Measurements from ENCODE around the gene TSPAN7. TPM values are rescaled to one million over a fixed set of nuclear protein-coding genes. Genes with fewer than 3 reads are reported as not detected.

The TSPAN7 gene
- total and polyA plus RNA-seq, 9 of the 15 experiments (the other 6 are each of a cell fraction or from before 2014, with no cell fraction given): 0.07 to 0.29 (median 0.12) TPM; not detected in 1

- BruUV-seq (replicated peaks): no TSS peak
- POLR2A ChIA-PET: interaction anchor here (1.4 kb wide), 1 partner anchor 11 kb away, joined by 5 read pairs; no protein-coding TSS in a partner anchor
- no peak overlapping the region for H3K4me3 ChIP-seq
- peak; percentile 63 for TF ChIP-seq ZNF316 (IDR thresholded peaks at IDR 0.05)
- no peak for TF ChIP-seq CHD7 (IDR thresholded peaks at IDR 0.05; ENCODE audit: low read depth, low read length)
- TF ChIP-seq C11orf30 (IDR thresholded peaks at IDR 0.05; ENCODE audit: low read depth): peak; percentile 48; the same call in 1 of the 2 replicates
- 0 out of 2 replicates have a peak, but pooled peaks have one; percentile 11 for TF ChIP-seq MAFK (IDR thresholded peaks at IDR 0.05; ENCODE audit: low read length)
- peak; percentile 50; the same call in 1 of the 2 replicates for TF ChIP-seq MAFF (IDR thresholded peaks at IDR 0.05; ENCODE audit: low read length)
- TF ChIP-seq MAFG (tag; conservative IDR thresholded peaks at IDR 0.05): peak; percentile 53
- peaks cover 0 to 4% of the 10 kb centered on the region in 2 experiments; a peak in 1 of 5 replicates for H3K27me3 ChIP-seq (ENCODE audit: control insufficient read depth in 2 of 2, insufficient read depth in 2 of 2, low read length in 2 of 2)
- CTCF ChIA-PET (ENCODE audit: low intra/inter-chr PET ratio): no interaction called here
- no peak overlapping the region for H3K9ac ChIP-seq (ENCODE audit: insufficient read depth in 1 of 2, low read depth in 2 of 2, low read length in 2 of 2)
- no peaks in the 10 kb centered on the region for H4K20me1 ChIP-seq (replicated peaks; ENCODE audit: control insufficient read depth, insufficient read depth, low read length)
- H3K4me1 ChIP-seq (replicated peaks in 1 of 2; ENCODE audit: control insufficient read depth in 2 of 2, insufficient read depth in 2 of 2, low read length in 2 of 2): no peaks in the 10 kb centered on the region
- H2AFZ ChIP-seq (ENCODE audit: low read depth, low read length): no peak overlapping the region
- H3K9me1 ChIP-seq (ENCODE audit: control insufficient read depth, insufficient read depth, low read length): no peaks in the 10 kb centered on the region
- 0% methylated on average over 2 of the region's 2 CpGs for WGBS (ENCODE audit: insufficient coverage, low coverage, missing lambda C conversion rate)
- H3K79me2 ChIP-seq (ENCODE audit: control insufficient read depth, insufficient read depth, low read length): no peaks in the 10 kb centered on the region
- no peak overlapping the region for H3K4me2 ChIP-seq (ENCODE audit: insufficient read depth, low read length)
- H3K36me3 ChIP-seq (ENCODE audit: control insufficient read depth, insufficient read depth, low read length): no peaks in the 10 kb centered on the region
- ATAC-seq: no peak
- no peak for DNase-seq (ENCODE audit: extremely low read depth in 1 of 4, low spot score in 3 of 4)
- intact Hi-C loops (cut with micrococcal nuclease): no loop called here
- in situ Hi-C loops (cut with MboI): no loop called here
- FAIRE-seq: no peak
- H3K9me3 ChIP-seq (replicated peaks; ENCODE audit: control insufficient read depth, insufficient read depth, low read depth, low read length): no peaks in the 10 kb centered on the region
- H3K27ac ChIP-seq (ENCODE audit: extremely low read depth, low read depth, low read length): no peak overlapping the region
These were observed 35.6 kb downstream of the TSPAN7 start for GRCh38 chrX:38596939-38597338.
